Measurements from ENCODE around the gene ARHGAP24.

ARHGAP24 gene

GRCh38 chr4:85736571-85736970 is 261.6 kb downstream of the ARHGAP24 start:
- no peak overlapping the region for H3K4me3 ChIP-seq (ENCODE audit: low read depth, low read length)
- TF ChIP-seq CTCF (IDR thresholded peaks at IDR 0.05; ENCODE audit: borderline replicate concordance, insufficient read depth, low read depth, low read length), result no peak

- no peak overlapping the region for H3K4me3 ChIP-seq (ENCODE audit: low read depth, low read length)
- no peak for TF ChIP-seq CTCF (IDR thresholded peaks at IDR 0.05; ENCODE audit: borderline replicate concordance, insufficient read depth, low read depth, low read length)
These were observed 262.3 kb downstream of the ARHGAP24 start for GRCh38 chr4:85737254-85737653.

- H3K4me3 ChIP-seq (ENCODE audit: low read depth, low read length), result no peak overlapping the region
- no peak for TF ChIP-seq CTCF (IDR thresholded peaks at IDR 0.05; ENCODE audit: borderline replicate concordance, insufficient read depth, low read depth, low read length)
These were observed 263.8 kb downstream of the ARHGAP24 start for GRCh38 chr4:85738721-85739120.

GRCh38 chr4:85740431-85740861 is 265.5 kb downstream of the ARHGAP24 start:
- TF ChIP-seq CTCF (IDR thresholded peaks at IDR 0.05; ENCODE audit: borderline replicate concordance, insufficient read depth, low read depth, low read length), result no peak
- H3K4me3 ChIP-seq (ENCODE audit: low read depth, low read length), result no peak overlapping the region

- no peak overlapping the region for H3K4me3 ChIP-seq (ENCODE audit: low read depth, low read length)
- TF ChIP-seq CTCF (IDR thresholded peaks at IDR 0.05; ENCODE audit: borderline replicate concordance, insufficient read depth, low read depth, low read length), result no peak
These were observed 266.4 kb downstream of the ARHGAP24 start for GRCh38 chr4:85741381-85741780.

GRCh38 chr4:85741921-85742591 is 267.1 kb downstream of the ARHGAP24 start:
- no peak overlapping the region for H3K4me3 ChIP-seq (ENCODE audit: low read depth, low read length)
- TF ChIP-seq CTCF (IDR thresholded peaks at IDR 0.05; ENCODE audit: borderline replicate concordance, insufficient read depth, low read depth, low read length), result no peak

- no peak overlapping the region for H3K4me3 ChIP-seq (ENCODE audit: low read depth, low read length)
- no peak for TF ChIP-seq CTCF (IDR thresholded peaks at IDR 0.05; ENCODE audit: borderline replicate concordance, insufficient read depth, low read depth, low read length)
These were observed 270.0 kb downstream of the ARHGAP24 start for GRCh38 chr4:85744950-85745349.
